Measurements from ENCODE around the gene NALCN.

- TF ChIP-seq SUZ12 (IDR thresholded peaks at IDR 0.05; ENCODE audit: extremely low read depth, insufficient read depth, insufficient read length): no peak
- TF ChIP-seq ZNF274 (IDR thresholded peaks at IDR 0.05; ENCODE audit: low read depth, low read length): no peak
Measured at GRCh38 chr13:101412076-101412475, 4.2 kb downstream of the NALCN start.
